Stimulated activated CD4-positive, alpha-beta T cell treated with anti-CD3 and anti-CD28 coated beads, Interleukin-12 subunit alpha, Interleukin-12 subunit beta, amount 100 ng/mL, for 24 hours (primary cell): Measurements from ENCODE around the gene SYT3.

ENCODE experiments used
- DNase-seq, 2 experiments: peaks; one replicate each; pipeline ENCODE4 v3.0.0-alpha.2; 2020; ENCODE audit warnings: low read depth in 2 of 2

Gene SYT3

DNA sequence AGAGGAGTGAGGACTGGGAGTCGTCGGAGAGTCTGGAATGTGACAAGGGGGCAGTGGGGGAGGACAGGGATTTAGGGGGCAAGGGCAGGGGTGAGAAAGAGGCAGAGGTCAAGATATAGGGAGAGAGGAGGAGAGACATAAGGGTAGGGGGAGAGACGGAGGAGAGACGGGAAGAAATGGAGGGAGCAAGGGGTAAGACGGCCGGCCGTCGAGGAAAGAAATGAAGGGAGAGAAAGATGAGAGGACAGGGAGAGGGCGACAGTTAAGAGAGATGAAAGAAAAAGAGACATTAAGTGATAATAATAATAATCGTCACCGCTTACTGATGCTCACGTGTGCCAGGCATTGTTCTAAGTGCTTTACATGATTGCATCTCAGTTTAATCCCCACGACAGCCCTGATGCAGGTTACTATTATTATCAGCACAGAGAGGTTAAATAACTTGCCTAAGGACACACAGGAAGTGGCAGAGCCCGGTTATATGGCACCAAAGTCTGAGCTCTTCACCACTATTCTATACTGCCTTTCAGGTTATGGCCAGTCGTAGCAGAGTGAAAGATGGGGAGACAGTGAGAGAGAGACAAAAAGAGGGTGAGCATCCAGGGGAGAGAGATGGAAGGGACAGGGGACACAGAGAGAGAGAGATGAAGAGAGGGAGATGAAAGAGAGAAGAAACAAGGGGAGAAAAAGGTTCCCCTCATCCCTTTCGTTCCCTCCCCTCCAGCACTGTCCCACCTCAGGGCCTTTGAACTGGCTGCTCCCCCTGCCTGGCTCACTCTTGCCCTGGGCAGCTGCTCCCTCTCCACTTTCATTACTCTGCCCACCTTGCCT, 23.2 kb upstream of the SYT3 start:
- no peak for DNase-seq

DNA sequence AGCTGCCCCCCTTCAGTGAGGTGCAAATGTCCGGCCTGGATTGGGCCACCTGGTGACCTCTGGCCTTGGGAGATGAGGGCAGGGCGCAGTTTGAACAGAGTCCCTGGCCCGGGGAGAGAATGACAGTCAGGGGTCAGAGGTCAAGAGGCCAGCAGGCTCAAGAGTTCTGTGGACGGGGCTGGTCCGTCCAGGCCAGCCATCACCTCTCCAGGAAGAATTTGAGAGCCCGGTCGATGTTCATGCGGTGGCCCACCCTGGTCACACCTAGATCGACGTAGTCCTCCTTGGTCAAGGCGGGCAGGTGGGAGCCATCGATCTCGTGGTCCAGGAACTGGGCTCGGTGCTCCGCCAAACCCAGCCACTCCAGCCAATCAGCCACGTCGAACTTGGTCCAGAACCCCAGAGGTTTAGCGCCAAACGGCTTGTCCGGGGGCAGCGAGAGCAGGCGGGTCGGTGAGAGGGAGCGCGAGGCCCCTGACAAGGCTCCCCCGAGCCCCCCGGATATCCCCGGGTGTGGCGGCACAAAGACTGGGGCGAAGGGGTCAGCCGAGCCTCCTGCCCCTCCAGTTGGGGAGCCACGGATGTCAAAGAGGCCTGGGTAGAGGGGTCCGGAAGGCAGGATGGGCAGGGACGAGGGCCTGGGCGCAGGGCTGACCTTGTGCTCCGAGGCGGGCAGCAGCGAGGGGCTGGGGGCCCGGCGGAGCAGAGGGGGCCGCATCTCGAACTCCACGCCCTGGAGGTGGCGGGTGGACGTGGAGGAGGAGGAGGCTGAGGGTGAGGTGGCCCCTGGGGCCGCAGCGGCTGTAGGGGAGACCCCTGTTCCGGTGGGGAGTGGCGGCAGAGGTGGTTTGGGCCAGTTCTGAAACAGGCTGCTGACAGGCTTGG, 22.3 kb upstream of the SYT3 start:
- DNase-seq, result no peak

DNA sequence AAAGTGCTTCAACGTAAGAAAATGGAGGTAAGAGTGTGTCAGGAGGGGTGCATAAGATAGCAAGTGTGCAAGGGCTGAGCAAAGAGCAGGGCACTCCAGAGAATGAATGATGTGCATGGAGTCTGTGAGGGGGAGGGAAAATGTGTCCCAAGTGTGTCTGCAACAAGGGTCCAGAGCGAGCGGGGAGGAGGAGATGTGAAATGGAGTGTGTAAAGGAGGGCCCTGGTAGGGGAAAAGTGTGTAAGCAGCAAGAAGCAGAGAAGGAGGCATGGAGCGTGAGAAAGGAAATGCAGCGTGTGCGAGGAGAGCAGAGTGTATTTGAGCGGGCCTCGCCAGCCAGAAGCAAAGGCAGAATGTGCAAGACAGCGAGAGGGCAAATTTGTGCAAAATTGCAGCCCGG, 21.3 kb upstream of the SYT3 start:
- no peak for DNase-seq

DNA sequence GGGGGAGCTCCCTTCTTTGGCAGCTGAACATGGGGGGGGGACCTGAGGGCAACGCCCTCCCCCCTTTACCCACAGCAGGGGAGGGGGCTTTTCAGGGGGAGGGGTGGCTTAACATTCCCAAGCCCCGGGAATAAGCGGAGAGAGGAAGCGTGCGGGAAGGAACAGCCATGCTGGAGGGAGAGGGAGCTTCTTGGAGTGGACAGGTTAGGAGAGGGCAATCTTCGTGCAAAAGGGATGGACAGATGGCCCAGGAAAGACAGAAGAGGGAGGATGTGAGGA, 20.3 kb upstream of the SYT3 start:
- DNase-seq, result no peak

DNA sequence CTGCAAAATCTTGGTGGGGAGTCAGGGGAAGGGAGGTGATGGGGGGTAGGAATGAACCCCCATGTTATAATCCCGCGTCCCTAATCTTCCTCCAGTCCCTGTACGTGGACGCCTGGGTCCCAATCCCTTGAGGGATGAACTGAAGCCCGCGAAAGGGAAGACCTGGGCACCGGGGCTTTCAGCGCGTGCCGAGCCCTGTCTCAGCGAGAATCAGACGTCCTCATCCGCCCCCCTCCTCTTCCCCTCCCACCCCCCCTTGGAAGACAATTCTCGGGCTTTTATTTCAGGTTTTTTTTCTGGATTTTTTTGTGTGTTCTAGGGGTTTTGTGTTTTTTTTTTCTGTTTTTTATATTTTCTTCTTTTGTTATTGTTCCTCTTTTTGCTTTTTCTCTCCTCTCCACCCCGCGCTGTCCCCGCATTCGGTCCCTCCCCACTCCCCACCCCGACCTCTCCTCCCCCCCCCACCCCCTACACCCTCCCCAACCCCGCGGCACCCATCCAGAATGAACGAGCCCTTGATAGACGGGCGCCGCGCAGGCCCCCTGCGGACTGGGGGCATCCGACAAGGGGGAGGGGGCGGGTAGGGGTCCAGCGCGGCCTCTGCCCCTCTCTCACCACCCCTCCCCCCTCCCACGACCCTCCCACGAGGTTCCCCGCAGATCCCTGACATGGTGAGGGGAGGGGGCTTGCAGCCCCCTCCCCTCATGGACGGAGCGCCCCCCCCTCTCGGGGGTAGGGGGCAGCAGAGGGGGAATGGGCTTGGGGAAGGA, 19.8 kb upstream of the SYT3 start:
- DNase-seq, result no peak

DNA sequence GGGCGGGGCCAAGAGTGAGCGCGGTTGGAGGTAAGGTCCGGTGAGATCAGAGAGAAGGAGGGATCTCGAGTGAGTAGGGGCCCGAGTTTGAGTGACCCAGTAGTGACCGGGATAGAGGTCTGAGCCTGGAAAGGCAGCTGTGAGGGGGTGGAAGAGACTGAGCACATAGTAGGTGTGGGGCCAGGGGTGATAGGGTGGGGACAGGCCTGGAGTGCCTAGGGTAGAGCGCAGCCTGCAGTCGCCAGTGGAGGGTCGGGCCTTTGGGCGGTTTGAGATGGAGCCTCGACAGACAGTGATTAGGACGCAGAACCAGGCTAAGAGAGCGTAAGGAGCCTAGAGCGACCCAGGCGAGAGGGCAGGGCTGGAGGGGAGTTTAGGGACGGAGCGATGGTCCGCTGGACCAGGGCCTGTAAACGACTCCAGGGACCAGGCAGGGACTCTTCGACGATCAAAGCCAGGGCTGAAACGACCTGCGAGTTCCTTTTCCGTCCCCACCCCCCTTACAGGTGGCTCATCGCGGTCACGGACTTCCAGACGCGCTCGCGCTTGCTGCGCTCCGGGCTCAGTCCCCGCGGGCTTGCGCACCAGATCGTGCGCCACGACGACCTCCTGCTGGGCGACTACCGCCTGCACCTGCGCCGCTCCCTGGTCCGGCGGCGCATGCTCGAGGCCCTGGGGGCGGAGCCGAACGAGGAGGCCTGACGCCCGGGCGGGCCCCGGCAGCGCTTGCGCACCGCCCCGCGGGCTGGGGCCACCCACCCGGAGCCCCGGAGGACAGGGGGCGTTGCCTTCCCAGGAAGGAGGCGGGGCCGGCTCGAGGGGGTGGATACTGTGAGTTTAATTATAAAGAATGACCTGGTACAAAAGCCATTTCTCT, 19.0 kb upstream of the SYT3 start:
- DNase-seq, result peak; percentile 15 to 66

DNA sequence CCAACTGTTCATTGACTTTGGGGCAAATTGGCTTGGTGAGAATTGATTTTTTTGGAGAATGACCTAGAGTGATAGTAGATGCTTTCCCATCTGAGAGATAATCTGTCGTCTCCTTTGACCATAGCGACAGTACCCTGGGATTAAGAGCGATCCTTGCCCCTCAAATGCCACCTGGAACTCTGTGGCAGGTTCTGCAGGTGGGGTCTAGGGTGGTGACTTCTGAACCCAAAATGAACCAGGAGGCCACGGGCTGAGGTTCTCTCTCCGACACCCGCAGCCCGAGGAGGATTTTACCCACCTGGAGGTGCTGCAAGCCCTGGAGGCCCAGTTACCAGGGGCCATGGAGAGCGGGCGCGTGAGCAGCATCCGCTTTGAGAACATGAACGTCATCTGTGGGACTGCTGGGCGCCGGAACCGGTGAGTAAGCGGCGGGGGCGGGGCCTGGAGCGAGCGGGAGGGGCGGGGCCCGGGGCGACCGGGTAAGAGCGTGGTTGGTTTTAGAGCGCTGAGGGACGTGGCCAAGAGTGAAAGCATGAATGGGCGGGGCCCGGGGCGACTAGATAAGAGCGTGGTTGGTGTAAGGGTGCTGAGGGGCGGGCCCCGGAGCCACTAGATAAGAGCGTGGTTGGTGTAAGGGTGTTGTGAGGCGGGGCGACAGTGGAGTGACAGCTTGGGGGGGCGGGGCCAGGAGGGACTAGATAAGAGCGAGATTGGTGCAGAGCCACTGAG, 18.2 kb upstream of the SYT3 start:
- peak; percentile 71 to 85 for DNase-seq

DNA sequence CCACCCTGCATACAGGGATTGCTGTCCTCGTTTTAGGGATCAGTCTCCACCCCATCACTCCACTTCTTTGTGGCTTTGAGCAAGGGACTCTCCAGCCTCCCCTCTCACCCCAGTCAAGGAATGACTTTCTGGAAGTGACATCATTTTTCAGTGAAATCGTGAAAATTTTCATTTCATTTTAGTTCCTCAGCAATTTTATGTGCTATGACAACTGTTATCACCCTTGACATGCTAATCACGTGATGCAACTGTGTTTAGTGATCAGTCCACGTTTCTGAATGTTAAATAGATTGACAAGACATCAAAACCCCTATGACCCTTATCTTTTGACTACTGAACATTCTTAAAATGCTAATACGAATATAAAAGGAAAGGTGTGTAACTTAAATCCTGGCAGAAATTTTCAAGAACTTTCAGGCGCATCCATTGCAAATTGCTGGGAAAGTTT, 17.6 kb upstream of the SYT3 start:
- DNase-seq, result no peak

DNA sequence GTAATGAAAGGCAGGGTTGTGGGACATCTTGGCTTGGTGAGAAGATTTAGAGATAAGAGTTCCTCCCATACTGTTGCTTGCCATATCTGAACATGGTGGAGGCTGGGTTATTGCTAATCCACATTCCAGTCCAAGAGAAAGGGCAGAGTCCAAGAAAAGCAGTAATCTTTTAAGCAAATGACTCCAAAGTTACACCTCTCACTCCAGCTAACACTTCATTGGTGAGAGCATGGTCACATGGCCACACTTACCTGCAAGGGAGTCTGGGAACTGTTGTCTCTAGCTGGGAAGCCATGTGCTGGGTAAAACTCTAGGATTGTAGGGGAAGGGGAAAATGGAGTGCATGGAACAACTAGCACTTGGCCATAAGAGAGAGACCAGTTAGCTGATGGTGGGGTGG, 15.2 kb upstream of the SYT3 start:
- no peak for DNase-seq

DNA sequence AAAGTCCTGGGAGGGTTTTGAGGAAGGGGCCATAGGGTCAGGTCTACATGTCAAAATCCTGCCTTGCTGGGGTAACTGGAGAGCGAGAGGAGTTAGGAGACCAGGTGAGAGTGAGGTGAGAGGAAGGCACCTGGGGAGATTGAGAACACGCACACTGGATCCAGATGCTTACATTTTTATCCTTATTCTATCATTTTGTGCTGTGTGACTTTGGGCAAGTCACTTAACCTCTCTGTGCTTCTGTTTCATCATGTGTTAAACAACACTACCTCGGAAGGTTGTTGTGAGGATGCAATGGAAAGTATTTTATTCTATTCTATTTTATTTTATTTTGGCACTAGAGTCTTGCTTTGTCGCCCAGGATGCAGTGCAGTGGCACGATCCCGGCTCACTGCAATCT, 13.0 kb upstream of the SYT3 start:
- no peak for DNase-seq

DNA sequence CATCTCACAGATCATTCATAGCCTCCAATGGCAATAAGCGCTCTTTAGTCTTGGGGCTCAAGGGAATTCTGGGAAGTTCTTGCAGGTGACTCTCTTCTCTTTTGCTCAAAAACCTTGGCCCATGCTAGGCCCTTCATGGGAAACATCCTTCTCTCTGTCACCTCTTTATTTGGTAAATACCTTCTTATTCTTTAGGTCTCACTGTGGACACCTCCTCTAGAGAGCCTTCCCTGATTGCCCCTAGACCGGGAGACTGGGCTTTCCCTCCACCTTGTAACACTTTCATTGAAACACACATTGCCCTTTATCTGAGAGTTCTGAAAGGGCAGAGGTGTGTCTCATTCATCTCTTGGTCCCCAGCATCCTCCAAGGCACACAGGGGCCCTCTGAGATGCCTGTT, 11.5 kb upstream of the SYT3 start:
- DNase-seq, result no peak

DNA sequence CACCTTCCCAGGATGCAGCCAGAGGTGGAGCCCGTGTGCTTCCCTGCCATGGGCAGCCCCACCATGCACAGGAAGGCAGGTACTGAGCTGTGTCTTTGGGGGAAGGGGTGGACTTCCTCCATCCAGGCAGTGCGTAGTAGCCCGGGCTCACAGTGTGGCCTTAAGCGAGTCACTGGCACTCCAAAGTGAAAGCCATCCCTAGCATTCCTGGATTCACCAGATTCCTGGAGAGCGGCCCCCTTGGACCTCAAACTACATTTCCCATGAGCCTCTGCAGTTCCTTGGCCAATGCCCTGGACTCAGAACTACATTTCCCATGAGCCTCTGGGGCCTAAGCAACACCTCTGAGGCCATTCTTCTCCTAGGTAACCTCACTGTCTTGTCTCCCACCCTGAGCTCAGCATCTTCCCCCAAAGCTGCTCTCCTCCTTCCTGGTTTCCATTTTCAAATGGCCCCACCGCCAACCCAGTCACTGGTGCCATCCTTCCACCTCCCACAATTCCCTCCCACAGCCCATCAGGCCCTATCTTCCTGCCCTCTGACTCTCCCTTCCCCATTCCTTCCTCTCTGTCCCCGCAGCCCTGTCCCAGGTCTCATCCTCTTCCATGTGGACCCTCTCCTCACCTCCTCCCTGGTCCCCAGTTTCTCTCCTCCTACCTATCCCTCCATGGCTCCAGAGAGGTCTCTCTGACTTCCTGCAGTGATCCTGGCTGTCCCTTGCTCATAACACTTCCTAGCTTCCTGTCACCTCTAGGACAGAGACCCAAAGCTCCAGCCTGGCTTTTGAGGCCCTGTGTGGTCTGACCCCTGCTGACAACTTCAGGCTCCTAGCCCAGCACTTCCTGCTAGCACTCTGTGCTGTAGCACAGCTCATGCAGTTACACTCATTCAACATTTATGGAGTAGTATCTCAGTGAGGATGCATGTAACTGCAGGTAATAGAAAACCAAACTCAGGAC, 10.0 kb upstream of the SYT3 start, which contains the start of gene C19orf81:
C19orf81 (plus strand) TSS at position 13 of the 959 bp plus-strand sequence; CDS start at position 13, 0 bp downstream.
- DNase-seq, result no peak

DNA sequence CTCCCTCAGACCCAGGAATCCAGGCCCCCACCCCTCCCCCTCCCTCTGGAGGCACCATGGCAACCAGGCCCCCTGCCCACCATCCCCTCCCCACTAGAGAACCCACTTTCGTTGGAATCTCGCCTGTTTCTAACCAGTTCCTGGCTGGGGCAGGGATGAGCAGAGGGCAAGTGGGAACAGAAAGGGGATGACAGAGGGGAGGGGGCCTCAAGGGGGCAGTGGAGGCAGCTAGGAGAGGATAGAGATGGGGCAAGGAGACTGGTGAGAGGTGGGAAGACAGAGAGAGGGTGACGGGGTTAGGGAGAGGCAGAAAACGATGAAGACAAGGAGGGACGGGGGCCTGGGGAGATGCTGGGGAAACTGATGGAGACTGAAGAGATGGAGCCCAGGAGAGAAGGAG, 9.0 kb upstream of the SYT3 start:
- DNase-seq, result no peak

DNA sequence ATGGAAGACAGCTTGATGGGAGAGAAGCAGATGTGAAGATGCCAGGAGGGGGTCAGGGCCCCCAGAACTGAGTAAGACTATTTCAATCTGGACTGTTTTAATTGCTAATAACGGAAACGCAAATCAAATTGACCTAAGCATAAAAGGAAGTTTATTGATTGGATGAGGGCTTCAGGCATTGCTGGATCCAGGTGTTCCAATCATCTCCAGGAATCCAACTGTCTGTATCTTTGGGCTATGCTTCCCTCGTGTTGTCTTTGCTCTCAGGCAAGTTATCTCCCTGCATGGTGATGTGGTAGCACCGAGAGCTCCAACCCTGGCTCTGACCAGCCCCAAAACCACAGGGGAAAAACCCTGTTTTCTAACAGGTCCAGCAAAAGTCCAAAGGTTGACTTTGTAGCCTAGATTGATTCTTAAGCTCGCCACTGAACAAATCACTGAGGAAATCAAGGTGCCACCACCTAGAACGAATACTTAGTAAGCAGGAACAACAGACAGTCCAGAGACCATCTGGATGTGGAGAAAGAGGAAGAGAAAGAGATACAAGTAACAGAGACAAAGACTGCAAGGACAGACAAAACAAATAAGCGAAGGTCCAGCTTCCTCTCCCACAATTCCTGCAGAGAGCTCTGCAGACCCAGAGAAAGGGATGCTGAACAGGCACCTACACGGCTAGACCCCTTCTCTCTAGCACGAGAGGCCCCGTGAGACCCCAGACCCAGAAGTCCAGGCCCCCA, 8.4 kb upstream of the SYT3 start:
- no peak for DNase-seq

DNA sequence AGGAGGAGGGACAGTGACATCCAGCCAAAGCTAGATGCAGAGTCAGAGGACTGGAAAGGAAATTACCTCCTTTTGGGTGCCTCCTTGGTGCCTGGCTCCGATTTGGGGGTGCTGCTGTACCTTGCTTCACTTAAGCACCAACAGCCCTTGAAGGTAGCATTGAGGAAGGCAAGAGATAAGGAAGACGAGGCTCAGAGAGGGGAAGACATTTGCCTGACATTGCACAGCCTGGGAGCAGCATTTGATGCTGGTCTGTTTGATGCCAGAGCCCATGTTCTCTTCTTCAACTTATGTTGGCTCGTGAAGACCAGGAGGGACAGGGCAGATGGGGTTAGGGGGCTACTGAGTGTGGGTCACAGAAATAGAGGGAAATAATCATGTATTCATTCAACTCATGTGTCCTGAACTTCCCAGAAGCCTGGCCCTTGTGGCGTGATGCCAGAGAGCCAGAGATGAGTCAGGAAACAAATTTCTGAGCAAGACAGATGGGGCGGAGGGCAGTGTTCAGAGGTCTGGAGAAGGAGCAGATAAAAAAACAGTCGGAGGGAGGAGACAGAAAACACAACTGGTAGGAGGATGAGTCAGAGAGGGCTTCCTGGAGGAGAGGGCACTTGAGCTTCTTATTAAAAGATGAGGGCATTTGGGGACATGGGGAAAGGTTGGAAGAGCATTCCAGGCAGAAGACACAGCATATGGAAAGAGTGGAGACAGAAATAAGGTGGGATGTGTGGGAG, 6.6 kb upstream of the SYT3 start:
- DNase-seq, result no peak

DNA sequence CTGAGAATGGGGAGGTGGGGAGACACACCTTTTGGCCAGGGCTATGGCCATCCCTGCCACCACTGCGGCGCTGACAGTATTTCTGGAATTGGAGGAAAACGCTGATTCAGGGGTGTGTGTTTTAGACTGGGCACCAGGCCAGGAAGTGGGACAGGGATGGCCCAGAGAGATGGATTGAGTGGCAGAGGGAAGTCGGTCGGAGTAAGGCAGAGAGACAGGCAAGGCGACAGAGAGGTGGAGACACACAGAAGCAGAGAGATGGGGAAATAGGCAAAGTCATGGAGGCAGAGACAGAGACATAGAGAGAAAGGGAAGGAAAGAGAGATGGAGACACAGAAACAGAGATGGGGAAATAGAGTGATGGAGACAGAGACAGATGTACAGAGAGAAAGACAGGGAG, 5.4 kb upstream of the SYT3 start:
- DNase-seq, result no peak

DNA sequence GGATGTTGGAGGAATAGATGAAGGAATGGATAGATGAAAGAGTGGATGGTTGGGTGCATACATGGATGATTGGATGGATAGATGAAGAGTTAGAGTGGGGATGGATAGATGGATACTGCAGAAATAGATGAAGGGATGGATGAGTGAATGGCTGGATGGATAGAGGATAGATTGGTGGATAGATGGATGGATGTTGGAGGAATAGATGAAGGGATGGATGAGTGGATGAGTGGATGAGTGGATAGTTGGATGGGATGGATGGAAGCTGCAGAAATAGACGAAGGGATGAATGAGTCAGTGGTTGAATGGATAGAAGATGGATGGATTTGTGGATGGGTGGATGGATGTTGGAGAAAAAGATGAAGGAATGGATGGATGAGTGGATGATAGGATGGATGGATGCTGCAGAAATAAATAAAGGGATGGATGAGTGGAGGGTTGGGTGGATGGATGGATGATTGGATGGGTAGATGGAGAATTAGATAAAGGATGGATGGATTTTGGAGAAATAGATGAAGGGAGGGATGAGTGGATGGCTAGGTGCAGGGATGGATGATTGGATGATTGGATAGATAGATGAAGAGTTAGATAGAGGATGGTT, 4.7 kb upstream of the SYT3 start:
- DNase-seq, result no peak

DNA sequence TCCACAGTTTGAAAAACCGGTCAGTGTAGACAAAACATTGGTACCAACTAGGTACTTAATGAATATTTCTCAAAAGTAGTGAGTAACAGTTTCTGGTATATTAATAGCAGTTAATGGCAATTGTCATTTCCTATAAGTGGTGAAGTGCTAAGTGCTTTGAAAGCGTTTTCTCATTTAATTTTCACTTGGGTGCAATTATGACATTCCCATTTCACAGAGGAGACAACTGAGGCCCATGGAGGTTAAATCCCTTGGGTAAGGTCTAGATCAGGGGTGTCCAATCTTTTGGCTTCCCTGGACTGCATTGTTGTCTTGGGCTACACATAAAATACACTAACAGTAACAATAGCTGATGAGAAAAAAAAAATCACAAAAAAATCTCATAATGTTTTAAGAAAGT, 687 bp upstream of the SYT3 start:
- no peak for DNase-seq
